GM21423 (cell line): ENCODE results near the gene POGLUT3.

Experiments used
- ATAC-seq: cut with Tn5 transposase; IDR thresholded peaks from one replicate; pipeline ENCODE4 v1.9.1; 2021; ENCODE audit warnings: mild to moderate bottlenecking, moderate library complexity; ENCODE audit not compliant: unreplicated experiment

The POGLUT3 gene

DNA sequence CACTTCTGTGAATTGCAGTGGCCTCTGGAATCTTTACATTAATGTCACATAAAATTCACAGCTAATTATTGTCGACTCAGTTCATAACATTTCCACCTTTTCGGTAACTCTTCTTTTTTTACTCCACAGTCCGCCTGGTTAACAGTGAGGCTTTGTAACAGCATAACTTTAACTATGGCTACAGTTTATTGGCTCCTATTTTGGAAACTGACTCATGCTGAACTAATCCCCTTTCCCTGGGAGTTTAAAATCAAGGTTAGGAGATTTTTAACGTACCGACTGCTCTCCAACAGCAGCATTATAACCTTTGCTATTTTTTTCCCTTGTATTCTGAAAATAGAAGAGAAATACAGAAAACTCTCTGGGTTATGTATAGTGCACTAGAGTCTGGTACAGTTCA lies 3.2 kb upstream of the POGLUT3 start:
- ATAC-seq, result no peak

DNA sequence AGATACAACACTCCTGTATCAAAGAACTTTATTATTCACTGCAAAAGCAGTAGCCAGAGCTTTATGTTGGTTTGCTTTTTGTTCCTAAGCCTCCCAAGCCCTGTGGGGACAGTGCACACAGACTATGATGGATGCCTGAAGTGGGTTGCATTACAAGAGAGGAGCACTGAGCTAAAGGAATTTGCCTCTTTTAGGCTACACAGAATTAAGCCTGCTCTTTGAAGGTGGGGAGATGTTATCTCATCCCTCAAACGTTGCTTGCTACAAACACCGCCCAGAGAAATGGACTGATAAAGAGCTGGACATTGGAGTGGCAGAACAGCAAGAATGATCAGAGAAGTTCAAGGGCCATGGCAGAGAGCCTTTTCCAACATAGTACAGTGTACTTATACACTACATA lies 2.5 kb upstream of the POGLUT3 start:
- no peak for ATAC-seq

DNA sequence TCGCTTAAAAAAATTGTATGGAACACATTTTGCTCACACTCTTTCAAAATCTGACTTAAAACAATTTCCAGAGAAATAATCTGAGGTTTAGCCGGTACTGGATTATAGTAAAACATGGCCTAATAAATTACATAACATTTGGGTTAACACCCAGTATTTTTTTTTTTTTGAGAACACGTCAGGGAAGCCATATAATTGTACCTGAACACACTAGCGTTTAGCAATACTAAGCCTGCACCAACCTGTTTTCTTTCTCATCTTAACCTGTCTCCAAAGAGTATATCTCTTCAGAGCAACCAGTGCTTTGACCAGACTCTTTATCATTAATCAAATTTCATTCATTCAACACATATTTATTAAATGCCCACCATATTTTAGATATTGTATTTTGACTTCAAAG lies 2.0 kb upstream of the POGLUT3 start:
- ATAC-seq, result no peak

DNA sequence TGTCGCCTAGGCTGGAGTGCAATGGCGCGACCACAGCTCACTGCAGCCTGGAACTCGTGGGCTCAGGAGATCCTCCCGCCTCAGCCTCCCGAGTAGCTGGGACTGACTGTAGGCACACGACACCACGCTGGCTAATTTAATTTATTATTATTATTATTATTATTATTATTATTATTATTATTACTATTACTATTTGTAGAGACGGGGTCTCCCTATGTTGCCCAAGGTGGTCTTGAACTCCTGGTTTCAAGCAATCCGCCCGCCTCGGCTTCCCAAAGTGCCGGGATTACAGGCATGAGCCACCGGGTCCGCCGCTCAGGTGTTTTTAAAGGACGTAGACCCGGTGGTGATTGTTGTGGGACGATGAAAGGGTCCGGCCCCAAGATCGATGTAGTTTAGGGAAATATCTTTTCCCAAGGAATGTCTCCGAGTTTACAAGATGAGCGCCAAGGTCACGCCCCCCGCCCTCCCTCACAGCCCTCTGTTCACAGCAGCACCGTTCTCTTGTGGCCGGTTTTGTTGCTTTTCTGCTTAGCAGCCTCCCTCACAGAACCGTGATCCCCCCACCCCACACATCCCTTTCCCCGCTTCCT lies 728 bp upstream of the POGLUT3 start:
- ATAC-seq, result no peak

DNA sequence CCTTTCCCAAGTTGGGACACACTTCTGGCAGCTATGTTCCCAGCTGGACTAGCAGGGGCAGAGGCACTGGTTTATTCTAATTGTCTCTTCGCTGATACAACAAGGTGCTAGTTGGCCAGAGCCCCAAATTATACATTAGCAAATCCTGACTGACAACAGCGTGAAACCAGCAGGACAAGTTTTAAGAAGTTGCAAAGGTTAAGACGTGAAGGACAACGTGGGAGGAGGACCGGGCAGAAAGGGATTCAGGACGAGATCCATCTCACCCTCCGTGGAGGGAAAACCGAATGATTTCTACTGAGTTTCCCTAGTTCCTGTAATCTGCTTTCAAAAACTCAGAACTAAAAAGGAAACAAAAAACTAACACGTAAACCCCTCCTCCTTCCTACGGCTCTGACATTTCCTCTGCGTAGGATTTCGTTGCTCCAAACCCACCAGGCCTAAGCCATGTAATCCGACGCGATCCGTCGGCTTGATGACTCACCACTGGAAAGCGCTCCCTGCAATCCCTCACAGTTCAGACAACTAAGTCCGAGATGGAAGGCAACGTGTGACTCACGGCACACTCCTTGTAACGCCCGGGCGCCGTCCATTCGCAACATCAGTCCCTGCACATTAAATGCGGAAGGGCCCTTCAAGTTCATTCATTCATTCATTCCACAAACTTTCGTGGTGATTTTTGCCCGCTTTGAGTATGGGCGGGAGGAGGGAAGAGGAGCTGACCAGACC lies 703 bp downstream of the POGLUT3 start:
- ATAC-seq, result peak; percentile 49

DNA sequence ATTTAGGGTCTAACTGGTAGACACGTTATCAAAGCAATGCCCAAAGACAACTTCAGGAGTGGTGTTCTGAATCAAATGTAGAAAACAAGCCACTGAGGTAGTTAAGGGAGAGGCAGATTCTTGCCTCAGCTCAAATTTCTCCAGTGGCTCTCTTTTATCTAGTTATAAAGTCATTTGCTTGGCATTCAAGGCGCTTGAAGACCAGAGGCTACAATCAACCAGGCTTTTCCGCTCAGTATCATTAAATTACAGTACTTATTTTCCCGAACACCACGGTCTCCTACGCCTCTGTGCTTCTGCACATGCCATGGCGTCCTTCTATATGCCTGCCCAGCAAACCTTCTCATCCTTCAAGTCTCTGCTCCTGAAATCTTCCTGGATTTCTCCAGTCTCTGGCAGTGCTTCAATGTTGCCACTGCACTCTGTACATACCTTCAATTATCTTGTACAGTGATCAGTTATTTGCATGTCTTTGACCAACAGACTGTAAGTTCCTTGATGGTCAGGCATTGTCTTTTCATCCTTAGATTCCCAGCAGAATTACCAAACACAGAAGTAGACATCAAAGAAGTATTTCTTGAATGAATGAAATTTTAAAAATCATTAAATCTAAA lies 1.4 kb downstream of the POGLUT3 start:
- no peak for ATAC-seq

DNA sequence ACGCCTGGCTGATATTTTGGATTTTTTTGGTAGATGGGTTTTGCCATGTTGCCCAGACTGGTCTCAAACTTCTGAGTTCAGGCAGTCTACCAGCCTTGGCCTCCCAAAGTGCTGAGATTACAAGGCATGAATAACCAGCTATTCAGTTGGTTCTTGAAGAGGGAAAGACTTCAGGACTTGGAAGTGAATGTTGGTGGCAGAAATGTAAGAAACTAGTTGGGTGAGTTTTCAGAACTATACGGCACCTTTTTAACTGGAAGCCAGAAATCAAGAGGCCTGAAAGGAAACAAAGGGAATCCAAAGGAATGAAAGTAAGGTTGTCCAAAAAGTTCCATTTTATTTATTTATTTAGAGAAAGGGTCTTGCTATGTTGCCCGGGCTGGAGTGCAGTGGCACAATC lies 2.9 kb downstream of the POGLUT3 start:
- ATAC-seq, result no peak

DNA sequence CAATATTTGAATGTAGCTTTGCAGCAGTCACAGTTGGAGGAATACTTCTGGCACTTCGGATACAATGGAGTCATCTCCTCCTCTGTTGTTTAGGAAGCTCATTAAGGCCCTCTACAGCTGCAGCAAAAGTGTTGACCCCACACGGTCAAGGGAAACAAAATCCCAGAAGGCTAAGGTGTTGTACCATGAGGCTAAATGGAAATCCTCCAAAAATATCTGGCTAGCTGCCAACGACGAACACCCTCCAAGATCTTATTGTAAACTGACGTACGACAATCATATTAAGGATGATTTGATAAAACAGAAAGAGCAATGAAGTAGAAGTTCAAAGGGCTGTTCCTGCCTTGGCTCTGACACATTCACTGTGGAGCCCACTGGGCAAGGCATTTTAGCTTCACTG lies 4.0 kb downstream of the POGLUT3 start:
- no peak for ATAC-seq

DNA sequence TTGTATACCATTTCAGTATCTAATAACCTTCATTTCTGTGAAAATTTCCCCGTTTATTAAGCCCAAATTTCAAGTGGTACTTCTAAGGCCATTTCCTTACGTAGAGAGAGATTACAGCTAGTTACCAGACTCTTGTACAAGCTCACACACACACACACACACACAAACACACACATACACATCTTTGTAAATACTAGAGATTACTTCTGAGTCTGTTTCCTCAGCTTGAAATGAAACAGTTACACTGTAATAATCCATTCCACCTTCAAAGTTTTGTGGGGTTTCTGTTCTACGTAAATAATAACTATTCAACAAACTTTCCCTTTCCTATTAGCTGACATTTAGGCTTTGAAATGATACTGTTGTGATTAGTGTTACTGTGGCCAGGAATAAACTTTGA lies 6.2 kb downstream of the POGLUT3 start:
- ATAC-seq, result no peak

DNA sequence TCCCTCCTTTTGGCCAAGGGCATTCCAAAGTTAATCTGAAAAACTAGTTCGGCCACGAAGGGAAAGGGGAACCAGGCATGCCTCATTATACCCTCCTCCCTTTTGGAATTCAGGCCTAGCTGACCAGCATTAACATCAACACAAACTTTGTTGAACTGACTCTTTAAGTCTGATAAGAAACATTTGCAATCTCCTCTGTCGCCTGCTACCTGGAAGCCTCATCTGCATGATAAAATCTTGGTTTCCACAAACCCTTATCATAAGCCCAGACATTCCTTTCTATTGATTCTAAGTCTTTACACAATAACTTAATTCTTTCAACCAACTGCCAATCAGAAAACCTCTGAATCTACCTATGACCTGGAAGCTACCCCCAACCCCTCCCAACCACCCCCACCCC lies 11.4 kb downstream of the POGLUT3 start:
- no peak for ATAC-seq

DNA sequence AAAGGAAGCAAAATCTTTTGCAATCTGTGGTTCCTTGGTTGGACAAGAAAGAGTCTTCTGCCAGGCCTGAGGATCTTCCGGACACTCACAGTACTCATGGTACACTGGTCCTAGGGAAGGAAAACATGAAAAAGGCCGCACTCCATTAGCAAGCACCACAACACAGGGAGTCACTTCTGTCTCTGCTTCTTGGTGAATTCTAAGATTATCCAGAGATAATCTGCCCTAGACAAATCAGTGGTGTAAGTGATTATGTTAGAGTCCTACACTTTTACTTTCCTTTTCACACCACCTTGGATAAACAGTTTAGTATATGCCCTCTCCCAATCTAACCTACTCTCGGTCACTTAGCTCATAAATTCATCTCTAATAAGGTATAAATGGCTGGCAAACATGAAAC lies 11.9 kb downstream of the POGLUT3 start:
- ATAC-seq, result no peak

DNA sequence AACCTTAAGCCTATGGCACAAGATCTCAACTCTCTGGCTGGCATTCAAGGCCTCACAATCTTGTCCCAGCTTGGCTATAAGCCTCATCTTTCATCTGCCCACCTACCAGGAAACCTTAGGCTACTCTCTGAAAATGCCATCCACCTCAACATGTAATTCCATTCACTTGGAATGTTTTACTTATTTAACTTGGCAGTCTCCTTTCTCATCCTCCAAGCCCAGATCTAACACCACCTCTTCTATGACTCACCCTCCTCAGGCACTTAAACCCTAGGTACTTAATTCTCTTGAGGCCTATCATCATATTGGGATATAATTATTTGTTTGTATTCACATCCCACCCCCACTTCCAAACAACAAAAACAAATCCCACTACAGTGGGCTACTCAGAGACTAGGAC lies 15.0 kb downstream of the POGLUT3 start:
- ATAC-seq, result no peak

DNA sequence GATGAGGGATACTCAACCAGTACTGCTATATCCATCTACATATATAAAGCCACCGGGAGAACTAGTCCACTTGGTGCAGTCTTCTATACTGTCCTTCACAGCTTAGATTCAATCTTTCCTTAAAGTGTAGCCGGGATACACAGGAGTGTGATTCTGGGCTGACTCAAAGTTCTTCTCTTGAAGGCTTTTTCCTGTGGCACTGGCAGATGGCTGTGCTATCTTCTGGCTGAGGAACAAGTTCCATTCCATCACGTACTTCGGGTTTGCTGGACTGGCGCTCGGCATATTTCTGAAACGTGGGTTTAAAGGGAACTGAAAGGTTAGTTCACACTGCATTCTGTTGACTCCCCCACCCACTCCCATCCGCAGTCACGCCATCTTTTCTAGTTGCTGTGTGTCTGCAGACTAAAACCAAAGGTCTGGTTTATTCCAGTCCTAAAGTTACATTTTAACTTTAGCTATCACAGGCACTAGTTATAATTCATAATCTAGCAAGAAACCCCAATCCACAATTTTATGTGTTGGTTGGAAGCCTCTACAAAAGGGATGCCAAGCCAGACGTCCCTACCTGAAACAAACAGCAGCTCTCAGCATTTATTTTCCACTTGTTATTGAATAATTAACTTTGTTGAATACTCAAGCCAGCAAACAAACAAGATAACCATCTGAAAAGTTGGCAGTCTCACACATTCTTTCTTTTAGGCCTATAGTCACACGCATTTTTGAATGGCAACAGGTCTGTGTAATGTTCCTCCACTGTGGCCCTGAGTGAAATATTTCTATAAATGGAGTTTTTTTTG lies 23.3 kb downstream of the POGLUT3 start:
- no peak for ATAC-seq

DNA sequence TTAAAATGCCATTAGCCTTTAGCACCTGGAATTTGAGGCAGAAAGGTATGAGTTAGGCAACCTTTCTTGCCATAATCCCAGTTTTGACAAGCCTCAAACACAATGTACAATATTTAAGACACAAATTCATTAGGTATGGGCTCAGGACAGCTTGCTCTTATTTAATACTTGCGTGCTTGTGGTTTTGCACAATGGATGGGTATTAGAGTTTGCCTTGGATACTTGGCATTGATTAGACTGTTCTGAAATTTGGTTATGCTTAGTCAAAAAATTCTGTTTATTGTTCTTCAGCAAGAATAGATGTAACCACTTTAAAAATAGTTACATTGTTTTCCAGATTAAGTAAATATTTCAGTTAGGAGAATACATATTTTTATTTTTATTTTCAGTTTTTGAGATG lies 25.5 kb downstream of the POGLUT3 start:
- no peak for ATAC-seq

DNA sequence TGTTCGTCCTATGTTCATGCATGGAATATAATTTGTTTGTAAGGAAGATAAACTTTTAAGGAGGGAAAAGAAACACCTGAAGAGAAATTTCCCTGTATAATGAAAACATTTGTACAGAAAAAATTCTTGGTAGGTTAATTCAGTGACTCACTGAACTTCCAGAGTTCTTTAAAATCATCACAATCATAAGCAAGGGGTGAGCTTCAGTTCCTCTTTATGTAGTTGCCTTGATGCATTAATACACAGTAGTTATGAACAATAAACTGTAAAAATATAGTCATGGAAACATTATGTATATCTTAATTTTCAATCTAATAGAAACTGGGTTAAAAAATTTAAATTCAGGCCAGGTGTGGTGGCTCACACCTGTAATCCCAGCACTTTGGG lies 29.7 kb downstream of the POGLUT3 start:
- no peak for ATAC-seq

DNA sequence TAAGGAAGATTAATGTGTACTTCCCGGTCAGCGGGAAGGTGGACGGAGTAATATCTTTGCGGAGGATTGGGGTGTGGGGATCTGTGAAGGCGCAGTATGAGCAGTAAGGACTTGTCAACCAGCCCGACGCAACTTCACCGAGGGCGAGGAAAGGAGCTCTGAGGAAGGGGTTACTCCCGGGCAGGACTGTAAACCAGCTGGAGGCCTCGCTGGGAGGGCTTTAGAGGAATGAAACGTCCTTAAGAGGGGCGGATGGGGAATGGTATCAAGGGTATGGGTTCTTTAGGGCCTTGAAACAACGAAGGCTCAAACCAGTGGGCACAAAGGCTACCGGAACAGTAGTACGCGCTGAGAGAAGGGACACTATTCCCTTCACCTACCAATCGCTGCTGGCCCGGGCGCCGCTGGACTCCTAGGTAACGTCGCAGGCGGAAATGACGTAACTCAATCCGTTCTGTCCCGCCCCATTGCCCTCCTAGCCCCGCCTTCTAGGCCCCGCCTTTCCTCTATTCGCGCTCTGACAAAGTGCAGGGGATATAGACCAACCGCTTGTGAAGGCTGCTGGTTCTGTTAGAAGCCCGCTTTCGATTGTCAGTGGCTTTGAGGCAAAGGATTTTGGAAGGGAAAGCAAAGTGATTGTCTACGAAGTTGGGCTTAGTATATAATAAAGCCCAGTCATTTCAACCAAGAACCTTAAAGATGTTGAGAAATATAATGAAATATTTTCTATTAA lies 30.9 kb downstream of the POGLUT3 start, which contains the start of gene C11orf65:
Gene C11orf65, minus strand, starts transcription at position 439 of the 733 bp plus-strand sequence. CDS start 5,970 bp downstream, outside the sequence.
- peak; percentile 99 for ATAC-seq

DNA sequence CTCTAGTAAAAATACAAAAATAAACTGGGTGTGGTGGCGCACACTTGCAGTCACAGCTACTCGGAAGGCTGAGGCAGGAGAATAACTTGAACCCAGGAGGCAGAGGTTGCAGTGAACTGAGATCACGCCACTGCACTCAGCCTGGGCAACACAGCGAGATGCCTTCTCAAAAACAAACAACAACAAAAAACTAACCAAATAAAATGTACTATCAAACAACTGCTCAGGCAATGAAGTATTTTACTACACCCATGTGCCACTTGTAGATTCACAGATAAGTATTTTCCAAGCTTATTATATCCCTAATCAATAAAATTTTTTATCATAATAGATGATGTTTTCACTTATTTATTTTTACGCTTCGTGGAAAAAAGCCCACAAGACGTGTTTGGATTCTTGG lies 31.8 kb downstream of the POGLUT3 start:
- no peak for ATAC-seq

DNA sequence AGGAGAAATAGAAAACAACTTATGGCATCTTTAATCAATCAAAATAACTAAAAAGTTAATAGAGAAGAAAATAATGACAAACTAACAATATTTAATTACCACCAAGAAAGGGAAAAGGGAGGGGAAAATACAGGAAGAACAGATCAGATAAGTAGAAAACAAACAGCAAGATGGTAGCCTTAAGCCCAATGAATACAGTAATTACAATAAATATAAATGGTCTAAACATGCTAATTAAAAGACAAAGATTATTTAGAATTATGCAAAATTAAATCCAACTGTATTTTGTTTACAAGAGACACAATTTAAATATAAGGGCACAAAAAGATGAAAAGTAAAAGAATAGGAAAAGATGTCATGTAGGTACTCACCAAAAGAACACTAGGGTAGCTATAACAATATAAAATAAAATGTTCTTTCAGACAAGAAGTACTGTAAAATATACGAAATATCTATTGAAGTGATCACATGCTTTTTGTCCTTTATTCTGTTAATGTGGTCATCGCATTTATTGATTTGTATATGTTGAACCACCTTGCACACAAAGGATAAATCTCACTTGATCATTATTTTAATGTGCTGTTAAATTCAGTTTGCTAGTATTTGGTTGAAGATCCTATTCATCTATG lies 44.9 kb downstream of the POGLUT3 start:
- ATAC-seq, result no peak
